DOHH2 (cell line): Measurements from ENCODE around the gene OXSM.

Experiments used
- CTCF ChIP-seq: fragments of 200-600 bp; sonication (generic); IDR thresholded peaks from one replicate; pipeline ENCODE4 v1.5.1; 2014; ENCODE audit warnings: antibody characterized with exemption, mild to moderate bottlenecking, low read depth, low read length; ENCODE audit not compliant: poor library complexity, severe bottlenecking
- EZH2phosphoT487 ChIP-seq: fragments of 200-600 bp; sonication (generic); IDR thresholded peaks from 2 replicates; pipeline ENCODE4 v1.6.1; 2017; ENCODE audit warnings: borderline replicate concordance, mild to moderate bottlenecking, antibody characterized with exemption, low read length, moderate library complexity, mixed read lengths

- TF ChIP-seq CTCF (no peak), EZH2phosphoT487 (no peak)
Observed at GRCh38 chr3:25826510-25826909, 36.6 kb downstream of the OXSM start.
